Measurements from ENCODE around the gene C19orf67. TPM values are rescaled to one million over a fixed set of nuclear protein-coding genes. Genes with fewer than 3 reads are reported as not detected.

Gene C19orf67
- total RNA-seq, 1 experiment from 2014 or later, result not detected

- H3K4me2 ChIP-seq (ENCODE audit: low read length), result no peak overlapping the region
- H2AFZ ChIP-seq (ENCODE audit: low read length), result no peak overlapping the region
- no peak overlapping the region for H3K4me3 ChIP-seq (ENCODE audit: low read length)
- ChIA-PET CTCF (no interaction called here), POLR2A (ENCODE audit: unreplicated experiment) (no interaction called here)
- H4K20me1 ChIP-seq (ENCODE audit: low read length), result no peaks in the 10 kb centered on the region
- H3F3A ChIP-seq (ENCODE audit: low read length, unreplicated experiment), result no peaks in the 10 kb centered on the region
- no TSS peak for BruUV-seq (replicated peaks)
- no peak for DNase-seq
- intact Hi-C loops (cut with micrococcal nuclease), result no loop called here
- no peaks in the 10 kb centered on the region for H3K9me2 ChIP-seq (replicated peaks; ENCODE audit: low read length)
- H3K79me2 ChIP-seq (ENCODE audit: low read length), result peaks cover 36% of the 10 kb centered on the region
- H3K27me3 ChIP-seq (ENCODE audit: low read length), result no peaks in the 10 kb centered on the region
- no peak for ATAC-seq
- TF ChIP-seq EZH2phosphoT487 (IDR thresholded peaks at IDR 0.05; ENCODE audit: borderline replicate concordance, low read length) (no peak), EZH2 (IDR thresholded peaks at IDR 0.05; ENCODE audit: low read length, unreplicated experiment) (no peak), CTCF (conservative IDR thresholded peaks at IDR 0.05; ENCODE audit: low read depth, low read length) (no peak)
- H3K36me3 ChIP-seq (ENCODE audit: low read depth, low read length), result no peaks in the 10 kb centered on the region
- H3K9me3 ChIP-seq (ENCODE audit: low read length), result no peaks in the 10 kb centered on the region
- no peak overlapping the region for H3K27ac ChIP-seq (ENCODE audit: low read length)
- H3K9ac ChIP-seq (ENCODE audit: low read length), result no peak overlapping the region
- H3K4me1 ChIP-seq (ENCODE audit: insufficient read depth, low read length), result peaks cover 10% of the 10 kb centered on the region
Observed at GRCh38 chr19:14112809-14113385, 27.3 kb upstream of the C19orf67 start.

DNA sequence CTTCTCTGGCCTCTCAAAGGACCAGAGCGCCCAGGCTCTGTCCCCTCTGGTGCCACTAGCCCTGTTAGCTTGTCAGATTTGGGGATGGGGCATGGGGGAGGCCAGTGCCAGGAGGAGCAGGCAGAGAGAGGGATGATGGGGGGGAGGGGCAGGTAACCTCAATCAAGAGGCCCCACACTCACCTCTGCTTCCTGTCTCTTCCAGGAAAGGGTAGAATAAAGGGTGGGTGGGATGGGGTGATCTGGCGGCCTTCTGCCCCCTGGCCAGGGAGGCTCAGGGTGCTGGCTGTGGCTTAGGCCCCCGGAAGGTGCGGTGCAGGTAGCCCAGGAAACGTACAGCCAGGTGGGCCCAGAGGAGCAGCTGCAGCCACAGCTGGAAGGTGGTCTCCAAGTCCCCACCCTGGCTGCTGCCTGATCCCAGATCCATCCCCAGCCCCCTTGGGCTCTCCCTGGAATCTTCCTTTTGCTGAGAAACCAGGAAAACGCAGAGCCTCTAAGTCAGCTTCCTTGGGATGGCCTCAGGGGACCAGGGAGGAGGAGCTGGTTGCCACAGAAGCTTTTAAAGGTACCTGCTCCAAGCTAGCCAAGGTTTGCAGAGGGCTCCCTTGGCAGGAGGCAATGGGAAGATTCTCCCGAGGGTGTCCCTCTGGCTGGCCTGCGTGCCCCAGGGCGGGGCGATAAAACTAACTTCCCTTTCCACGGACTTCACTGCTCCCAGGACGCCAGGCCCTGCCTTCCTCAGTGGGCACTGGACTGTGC lies 26.6 kb upstream of the C19orf67 start:
- Histone ChIP-seq H3K9me2 (replicated peaks; ENCODE audit: low read length) (no peaks in the 10 kb centered on the region), H3K4me3 (ENCODE audit: low read length) (no peak overlapping the region), H3K9ac (ENCODE audit: low read length) (no peak overlapping the region), H3K79me2 (ENCODE audit: low read length) (peaks cover 34% of the 10 kb centered on the region), H3F3A (ENCODE audit: low read length, unreplicated experiment) (no peaks in the 10 kb centered on the region), H3K4me1 (ENCODE audit: insufficient read depth, low read length) (peaks cover 10% of the 10 kb centered on the region), H4K20me1 (ENCODE audit: low read length) (no peaks in the 10 kb centered on the region), H3K27me3 (ENCODE audit: low read length) (no peaks in the 10 kb centered on the region), H3K27ac (ENCODE audit: low read length) (no peak overlapping the region), H2AFZ (ENCODE audit: low read length) (no peak overlapping the region), H3K36me3 (ENCODE audit: low read depth, low read length) (no peaks in the 10 kb centered on the region), H3K4me2 (ENCODE audit: low read length) (no peak overlapping the region), H3K9me3 (ENCODE audit: low read length) (no peaks in the 10 kb centered on the region)
- no TSS peak for BruUV-seq (replicated peaks)
- TF ChIP-seq CTCF (conservative IDR thresholded peaks at IDR 0.05; ENCODE audit: low read depth, low read length) (no peak), EZH2 (IDR thresholded peaks at IDR 0.05; ENCODE audit: low read length, unreplicated experiment) (no peak), EZH2phosphoT487 (IDR thresholded peaks at IDR 0.05; ENCODE audit: borderline replicate concordance, low read length) (no peak)
- ChIA-PET CTCF (no interaction called here), POLR2A (ENCODE audit: unreplicated experiment) (no interaction called here)
- DNase-seq, result no peak
- no peak for ATAC-seq
- intact Hi-C loops (cut with micrococcal nuclease), result no loop called here

- BruUV-seq (replicated peaks), result no TSS peak
- Histone ChIP-seq H3K27me3 (ENCODE audit: low read length) (no peaks in the 10 kb centered on the region), H3K9me3 (ENCODE audit: low read length) (no peaks in the 10 kb centered on the region), H3K4me3 (ENCODE audit: low read length) (no peak overlapping the region), H3K9ac (ENCODE audit: low read length) (no peak overlapping the region), H2AFZ (ENCODE audit: low read length) (no peak overlapping the region), H3K79me2 (ENCODE audit: low read length) (peaks cover 27% of the 10 kb centered on the region), H3K27ac (ENCODE audit: low read length) (no peak overlapping the region), H3K4me1 (ENCODE audit: insufficient read depth, low read length) (peaks cover 7% of the 10 kb centered on the region), H3K9me2 (replicated peaks; ENCODE audit: low read length) (no peaks in the 10 kb centered on the region), H3K36me3 (ENCODE audit: low read depth, low read length) (no peaks in the 10 kb centered on the region), H3F3A (ENCODE audit: low read length, unreplicated experiment) (no peaks in the 10 kb centered on the region), H3K4me2 (ENCODE audit: low read length) (no peak overlapping the region), H4K20me1 (ENCODE audit: low read length) (no peaks in the 10 kb centered on the region)
- TF ChIP-seq CTCF (conservative IDR thresholded peaks at IDR 0.05; ENCODE audit: low read depth, low read length) (no peak), EZH2 (IDR thresholded peaks at IDR 0.05; ENCODE audit: low read length, unreplicated experiment) (no peak), EZH2phosphoT487 (IDR thresholded peaks at IDR 0.05; ENCODE audit: borderline replicate concordance, low read length) (no peak)
- intact Hi-C loops (cut with micrococcal nuclease), result no loop called here
- DNase-seq (no peak), ATAC-seq (no peak)
- POLR2A ChIA-PET (ENCODE audit: unreplicated experiment), result no interaction called here
- CTCF ChIA-PET, result no interaction called here
Observed at GRCh38 chr19:14111486-14111885, 25.9 kb upstream of the C19orf67 start.
